Measurements from ENCODE around the gene EVI5.

DNA sequence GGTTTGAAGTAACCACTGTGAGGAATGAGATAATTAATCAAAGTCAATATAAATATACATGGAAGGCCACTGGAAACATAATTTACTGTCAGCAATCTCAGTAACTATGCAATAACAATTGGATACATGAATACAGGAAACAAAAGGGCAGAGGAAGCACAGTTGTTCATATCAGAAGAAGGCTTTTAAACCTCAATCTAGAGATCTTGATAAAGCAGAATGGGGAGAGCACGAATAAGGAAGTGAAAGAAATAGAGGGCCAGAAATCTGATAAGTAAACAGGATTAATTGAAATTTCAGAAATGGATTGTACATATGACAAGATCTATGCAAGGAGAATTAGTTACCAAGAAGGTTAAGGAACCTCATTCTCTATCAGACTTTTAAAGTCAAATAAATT lies 93.0 kb downstream of the EVI5 start:
- TF ChIP-seq FOXA1 (IDR thresholded peaks at IDR 0.05) = no peak
- no peak for TF ChIP-seq ELF4 (IDR thresholded peaks at IDR 0.05)
- TF ChIP-seq SUZ12 (IDR thresholded peaks at IDR 0.05) = no peak
- no peak for TF ChIP-seq CTBP1 (IDR thresholded peaks at IDR 0.05; ENCODE audit: borderline replicate concordance)
- no peak for TF ChIP-seq FOXM1 (IDR thresholded peaks at IDR 0.05; ENCODE audit: borderline replicate concordance)
- no peak for TF ChIP-seq TARDBP (IDR thresholded peaks at IDR 0.05)
- no peak for TF ChIP-seq FOXK2 (IDR thresholded peaks at IDR 0.05)
- TF ChIP-seq BHLHE40 (IDR thresholded peaks at IDR 0.05; ENCODE audit: borderline replicate concordance) = no peak
- TF ChIP-seq SP1 (IDR thresholded peaks at IDR 0.05) = no peak
- TF ChIP-seq, protein P1, sequence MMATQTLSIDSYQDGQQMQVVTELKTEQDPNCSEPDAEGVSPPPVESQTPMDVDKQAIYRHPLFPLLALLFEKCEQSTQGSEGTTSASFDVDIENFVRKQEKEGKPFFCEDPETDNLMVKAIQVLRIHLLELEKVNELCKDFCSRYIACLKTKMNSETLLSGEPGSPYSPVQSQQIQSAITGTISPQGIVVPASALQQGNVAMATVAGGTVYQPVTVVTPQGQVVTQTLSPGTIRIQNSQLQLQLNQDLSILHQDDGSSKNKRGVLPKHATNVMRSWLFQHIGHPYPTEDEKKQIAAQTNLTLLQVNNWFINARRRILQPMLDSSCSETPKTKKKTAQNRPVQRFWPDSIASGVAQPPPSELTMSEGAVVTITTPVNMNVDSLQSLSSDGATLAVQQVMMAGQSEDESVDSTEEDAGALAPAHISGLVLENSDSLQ (IDR thresholded peaks at IDR 0.05) = no peak
- no peak for TF ChIP-seq NFRKB (IDR thresholded peaks at IDR 0.05)
- TF ChIP-seq HDGF (IDR thresholded peaks at IDR 0.05; ENCODE audit: borderline replicate concordance) = no peak
- no peak for TF ChIP-seq ZNF384 (IDR thresholded peaks at IDR 0.05)

Data from HEK293T (cell line).